ENCODE data around the gene ABT1. TPM values are rescaled to one million over a fixed set of nuclear protein-coding genes. Genes with fewer than 3 reads are reported as not detected.

Gene ABT1
- total and polyA plus RNA-seq, 2 donors (not counting 1 experiment from before 2014, with no cell fraction given) = 17.6 to 29.8 TPM

GRCh38 chr6:26594730-26595632, 1.8 kb upstream of the ABT1 start:
- H3K27ac Mint-ChIP-seq = peak overlapping the region; percentile 27
- no peak overlapping the region for H3K27ac ChIP-seq (ENCODE audit: low read length in 2 of 2)
- H2AFZ ChIP-seq (ENCODE audit: insufficient read depth, low read depth, low read length, poor library complexity, severe bottlenecking) = peak overlapping the region; percentile 70
- peak overlapping the region; percentile 82 for H3K9ac ChIP-seq (ENCODE audit: low read length)
- H3K4me1 ChIP-seq (ENCODE audit: control insufficient read depth in 2 of 2, insufficient read depth in 2 of 2, low read length in 2 of 2) = peaks cover 14 to 24% of the 10 kb centered on the region in 2 donors
- H3K36me3 ChIP-seq (replicated peaks in 1 of 2; ENCODE audit: control extremely low read depth in 1 of 2, control insufficient read depth in 1 of 2, extremely low read depth in 1 of 2, insufficient read depth in 2 of 2, low read length in 1 of 2) = peaks cover 0 to 19% of the 10 kb centered on the region in 2 experiments
- H4K20me1 ChIP-seq (ENCODE audit: control insufficient read depth, insufficient read depth, low read length, poor library complexity, severe bottlenecking) = peaks cover 9% of the 10 kb centered on the region
- H3K9me3 Mint-ChIP-seq (ENCODE audit: insufficient read depth) = no peaks in the 10 kb centered on the region
- CTCF ChIA-PET = interaction anchor here (0.5 to 7.5 kb wide), 50 partner anchors 8 to 1300 kb away, joined by 3 to 132 read pairs (median 4); partner anchors contain the start of gene HMGN4
- peak overlapping the region in 3 of 5 experiments; percentile 84 to 99 (median 99) for H3K4me3 ChIP-seq (ENCODE audit: control extremely low read depth in 1 of 5, extremely low read depth in 1 of 5, insufficient read depth in 1 of 5, low read depth in 2 of 5, low read length in 4 of 5)
- POLR2A ChIA-PET = interaction anchor here (0.5 to 1.7 kb wide), 8 partner anchors 11 to 1277 kb away, joined by 3 to 8 read pairs (median 4); partner anchors contain the start of gene HMGN4
- peaks cover 20% of the 10 kb centered on the region for H3K4me1 Mint-ChIP-seq
- H3K27me3 Mint-ChIP-seq = peaks cover 17% of the 10 kb centered on the region
- no peak for TF ChIP-seq EZH2 (IDR thresholded peaks at IDR 0.05; ENCODE audit: borderline replicate concordance, insufficient read depth, low read depth, low read length, poor library complexity, severe bottlenecking)
- no peak for TF ChIP-seq CTCF (IDR thresholded peaks at IDR 0.05)
- no peaks in the 10 kb centered on the region for H3K9me3 ChIP-seq (ENCODE audit: control extremely low read depth in 1 of 3, control insufficient read depth in 2 of 3, insufficient read depth in 1 of 3, low read length in 2 of 3)
- DNase-seq (peak; percentile 44), ATAC-seq (ENCODE audit: low read depth) (no peak)
- H3K79me2 ChIP-seq (ENCODE audit: control insufficient read depth, insufficient read depth, low read length) = peaks cover 21% of the 10 kb centered on the region
- WGBS (ENCODE audit: insufficient coverage) = 19% methylated on average over 9 of the region's 23 CpGs
- intact Hi-C loops (cut with micrococcal nuclease) = loop anchor here (2.0 to 10.0 kb wide), 10 partner anchors 123 to 1297 kb away; a partner anchor contains a TSS
- H3K27me3 ChIP-seq (replicated peaks in 1 of 4; ENCODE audit: control extremely low read depth in 1 of 4, control insufficient read depth in 3 of 4, insufficient read depth in 4 of 4, low read length in 3 of 4) = peaks cover 2 to 29% (median 9%) of the 10 kb centered on the region in 4 experiments
- peak overlapping the region; percentile 87 for H3K4me2 ChIP-seq (replicated peaks; ENCODE audit: low read depth, low read length, poor library complexity, severe bottlenecking)
- H3K4me3 Mint-ChIP-seq = no peak overlapping the region

Data from B cell (primary cell).